Testis (tissue), 2 donors: ENCODE measurements around the gene SMIM28.

Source experiments
- POLR2A ChIP-seq: fragments of 450-650 bp; IDR thresholded peaks from one replicate; pipeline ENCODE4 v1.6.1; 2017; ENCODE audit warnings: antibody characterized with exemption, mild to moderate bottlenecking, moderate library complexity
- TF ChIP-seq, protein P1 (sequence below), 3 experiments: fragments of 450-650 bp in 2 of 3; fragments of 200-600 bp in 1 of 3; sonication (generic) in 1 of 3; IDR thresholded peaks; one replicate each; pipeline ENCODE4 v1.5.1; 2016 to 2019; ENCODE audit warnings: antibody characterized with exemption in 3 of 3, mild to moderate bottlenecking in 2 of 3, moderate library complexity in 1 of 3

- TF ChIP-seq, protein P1, sequence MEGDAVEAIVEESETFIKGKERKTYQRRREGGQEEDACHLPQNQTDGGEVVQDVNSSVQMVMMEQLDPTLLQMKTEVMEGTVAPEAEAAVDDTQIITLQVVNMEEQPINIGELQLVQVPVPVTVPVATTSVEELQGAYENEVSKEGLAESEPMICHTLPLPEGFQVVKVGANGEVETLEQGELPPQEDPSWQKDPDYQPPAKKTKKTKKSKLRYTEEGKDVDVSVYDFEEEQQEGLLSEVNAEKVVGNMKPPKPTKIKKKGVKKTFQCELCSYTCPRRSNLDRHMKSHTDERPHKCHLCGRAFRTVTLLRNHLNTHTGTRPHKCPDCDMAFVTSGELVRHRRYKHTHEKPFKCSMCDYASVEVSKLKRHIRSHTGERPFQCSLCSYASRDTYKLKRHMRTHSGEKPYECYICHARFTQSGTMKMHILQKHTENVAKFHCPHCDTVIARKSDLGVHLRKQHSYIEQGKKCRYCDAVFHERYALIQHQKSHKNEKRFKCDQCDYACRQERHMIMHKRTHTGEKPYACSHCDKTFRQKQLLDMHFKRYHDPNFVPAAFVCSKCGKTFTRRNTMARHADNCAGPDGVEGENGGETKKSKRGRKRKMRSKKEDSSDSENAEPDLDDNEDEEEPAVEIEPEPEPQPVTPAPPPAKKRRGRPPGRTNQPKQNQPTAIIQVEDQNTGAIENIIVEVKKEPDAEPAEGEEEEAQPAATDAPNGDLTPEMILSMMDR (IDR thresholded peaks at IDR 0.05): no peak
- no peak for TF ChIP-seq POLR2A
Measured at GRCh38 chr6:138393871-138394783, 16.4 kb downstream of the SMIM28 start.
